Stimulated activated memory B cell treated with anti-CD40 and anti-IgM and Interleukin-4, amounts not matched to agents 10 μg/mL and 1 μg/mL and 100 μg/mL, for 72 hours (primary cell): ENCODE results near the gene CWC22.
A peak's percentile ranks its signal among the peaks of the same experiment; 100 is the strongest.
"Not testable (repeated sequence)": the region's sequence is repeated elsewhere in the genome, so short reads cannot be mapped to it uniquely, and the experiment has no call there.

Source experiments
- ATAC-seq: fragments of 150-1000 bp; cut with Tn5 transposase; 2 replicates; pipeline ENCODE4 v1.10.0; 2021
- H3K27ac Mint-ChIP-seq: one replicate; pipeline ENCODE4 v1.8.0; 2022; ENCODE audit warnings: mild to moderate bottlenecking, mixed read lengths
- H3K27me3 Mint-ChIP-seq: one replicate; pipeline ENCODE4 v1.8.0; 2022; ENCODE audit warnings: mixed read lengths
- H3K36me3 Mint-ChIP-seq: one replicate; pipeline ENCODE4 v1.8.0; 2022; ENCODE audit warnings: mixed read lengths
- H3K4me1 Mint-ChIP-seq: one replicate; pipeline ENCODE4 v1.8.0; 2022; ENCODE audit warnings: mixed read lengths
- H3K4me3 Mint-ChIP-seq: one replicate; pipeline ENCODE4 v1.8.0; 2022; ENCODE audit warnings: mild to moderate bottlenecking, moderate library complexity, mixed read lengths
- H3K9me3 Mint-ChIP-seq: one replicate; pipeline ENCODE4 v1.8.0; 2022; ENCODE audit warnings: mixed read lengths

The CWC22 gene

DNA sequence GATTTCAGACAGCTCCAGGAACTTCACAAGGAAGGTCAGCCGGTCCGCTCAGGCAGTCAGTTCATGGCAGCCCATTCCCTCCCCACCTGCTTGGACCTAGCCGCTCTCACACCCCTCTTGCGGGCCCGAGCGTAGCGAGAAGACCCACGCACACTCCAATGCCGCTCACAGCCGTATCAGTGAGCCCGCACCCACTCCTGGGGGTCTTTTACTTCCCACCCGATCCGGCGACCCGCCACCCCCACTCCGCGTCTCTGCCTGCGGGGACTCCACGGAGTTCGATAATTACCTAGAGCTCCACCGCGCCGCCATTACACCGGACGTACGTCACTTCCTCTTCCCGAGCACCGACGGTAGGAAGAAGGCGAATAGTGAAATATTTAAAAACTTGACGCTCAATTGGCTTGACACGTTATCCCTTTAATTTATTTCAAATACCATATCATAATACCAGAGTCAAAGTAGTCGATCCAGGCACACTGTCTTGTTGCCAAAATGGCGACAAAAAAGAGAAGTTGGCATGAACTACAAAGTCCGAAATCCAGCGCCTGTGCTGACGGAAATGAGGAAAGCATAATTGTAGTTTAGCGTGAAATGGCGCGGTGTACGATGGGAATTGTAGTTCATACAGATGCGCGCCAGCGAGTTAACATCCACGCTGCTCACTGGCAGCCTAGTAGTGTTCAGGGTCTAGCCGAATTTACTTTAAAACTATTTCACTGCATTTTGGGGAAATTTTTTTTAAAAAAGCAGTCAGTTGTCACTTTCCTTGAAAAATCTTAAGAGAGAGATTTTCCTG lies at the start of gene CWC22:
Gene CWC22, minus strand, starts transcription at position 517 of the 799 bp plus-strand sequence. CDS start 13,956 bp downstream, outside the sequence.
- Mint-ChIP-seq H3K4me1 (peaks cover 44% of the 10 kb centered on the region), H3K9me3 (no peaks in the 10 kb centered on the region), H3K4me3 (peak within 1 kb of the TSS; percentile 98), H3K27me3 (no peaks in the 10 kb centered on the region), H3K36me3 (peaks cover 7% of the 10 kb centered on the region), H3K27ac (peak within 1 kb of the TSS; percentile 100)
- ATAC-seq = peak; percentile 99

DNA sequence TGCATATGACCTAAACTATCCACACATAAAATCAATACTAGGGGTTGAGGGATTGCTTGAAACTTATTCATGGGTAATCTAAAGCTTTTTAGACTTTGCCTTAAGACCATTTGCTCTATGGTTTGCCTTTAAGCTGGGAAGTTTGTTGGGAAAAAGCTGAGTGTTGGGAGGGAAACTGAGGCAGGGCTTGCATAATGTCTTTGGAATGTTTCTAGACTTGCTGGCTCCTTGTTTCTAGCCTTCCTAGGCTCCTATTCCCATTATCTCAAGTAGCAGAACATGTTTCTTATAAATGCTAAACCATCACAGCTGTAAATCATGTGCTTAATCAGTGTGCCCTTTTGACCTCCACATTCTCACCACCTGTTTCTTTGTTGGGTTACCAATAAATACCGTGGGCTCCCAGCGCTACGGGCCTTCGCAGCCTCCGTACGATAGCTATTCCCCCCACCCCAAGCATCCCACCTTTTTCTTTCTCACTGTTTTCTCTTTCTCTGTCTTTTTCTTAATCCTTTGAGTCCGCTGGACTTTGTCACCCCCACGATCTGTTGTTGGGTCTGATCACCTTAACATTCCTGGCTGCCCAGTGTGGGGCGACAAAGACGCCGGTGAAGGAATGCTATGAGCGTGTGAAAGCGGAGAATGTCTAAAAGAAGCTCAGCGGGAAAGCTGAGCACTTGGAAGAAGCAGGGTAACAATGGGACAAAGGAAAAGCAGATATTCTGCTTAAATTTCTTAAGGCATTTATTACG lies 49.4 kb upstream of the CWC22 start:
- Mint-ChIP-seq H3K27ac (no peak overlapping the region), H3K36me3 (no peaks in the 10 kb centered on the region), H3K9me3 (peaks cover 5% of the 10 kb centered on the region), H3K4me1 (no peaks in the 10 kb centered on the region), H3K27me3 (peaks cover 10% of the 10 kb centered on the region), H3K4me3 (no peak overlapping the region)
- ATAC-seq = no peak

DNA sequence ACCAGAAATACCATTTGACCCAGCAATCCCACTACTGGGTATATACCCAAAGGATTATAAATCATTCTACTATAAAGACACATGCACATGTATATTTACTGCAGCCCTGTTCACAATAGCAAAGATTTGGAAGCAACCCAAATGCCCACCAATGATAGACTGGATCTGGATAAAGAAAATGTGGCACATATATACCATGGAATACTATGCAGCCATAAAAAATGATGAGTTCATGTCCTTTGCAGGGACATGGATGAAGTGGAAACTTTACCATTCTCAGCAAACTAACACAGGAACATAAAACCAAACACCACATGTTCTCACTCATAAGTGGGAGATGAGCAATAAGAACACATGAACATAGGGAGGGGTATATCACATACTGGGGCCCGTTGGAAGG lies 47.5 kb upstream of the CWC22 start:
- H3K4me3 Mint-ChIP-seq, H3K36me3 Mint-ChIP-seq, H3K9me3 Mint-ChIP-seq, H3K4me1 Mint-ChIP-seq, ATAC-seq, H3K27ac Mint-ChIP-seq: not testable (repeated sequence)
- H3K27me3 Mint-ChIP-seq = peaks cover 24% of the 10 kb centered on the region

DNA sequence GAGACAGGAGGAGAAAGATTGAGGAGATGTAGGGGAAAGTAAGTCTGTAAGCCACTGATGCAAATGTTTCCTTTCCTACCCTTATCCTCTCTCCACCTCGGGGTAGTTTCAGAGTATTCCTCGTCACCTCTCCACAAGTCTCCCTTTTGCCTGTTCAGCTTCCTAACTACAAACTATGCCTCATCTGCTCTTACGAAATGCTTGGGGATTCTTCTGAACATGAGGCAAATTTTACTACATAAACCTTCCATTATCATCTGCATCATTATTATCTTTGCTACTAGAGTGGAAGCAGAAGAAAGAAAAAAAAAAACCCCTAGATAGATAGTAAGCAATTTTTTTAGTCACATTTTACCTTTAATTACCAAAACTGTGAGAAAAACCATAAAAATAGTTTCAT lies 43.1 kb upstream of the CWC22 start:
- Mint-ChIP-seq H3K9me3 (peaks cover 5% of the 10 kb centered on the region), H3K36me3 (no peaks in the 10 kb centered on the region), H3K4me3 (no peak overlapping the region), H3K27ac (no peak overlapping the region), H3K27me3 (peaks cover 41% of the 10 kb centered on the region), H3K4me1 (no peaks in the 10 kb centered on the region)
- no peak for ATAC-seq

DNA sequence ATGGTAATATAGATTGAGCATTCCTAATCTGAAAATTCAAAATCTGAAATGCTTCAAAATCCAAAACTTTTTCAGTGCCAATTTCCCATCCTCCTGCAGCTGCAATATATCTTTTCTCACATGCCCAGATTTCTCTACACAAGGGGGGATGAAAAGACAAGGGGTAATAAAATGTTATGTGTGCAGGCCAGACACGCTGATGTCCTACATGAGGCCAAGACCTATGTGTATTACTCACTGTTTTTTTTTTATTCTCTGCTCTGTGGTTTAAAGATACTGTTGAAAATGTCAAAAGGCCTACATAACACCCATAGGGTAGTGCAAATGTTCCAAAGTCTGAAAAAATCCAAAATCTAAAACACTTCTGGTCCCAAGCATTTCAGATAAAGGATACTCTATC lies 41.2 kb upstream of the CWC22 start:
- Mint-ChIP-seq H3K27ac (no peak overlapping the region), H3K27me3 (peaks cover 51% of the 10 kb centered on the region), H3K4me3 (no peak overlapping the region), H3K9me3 (no peaks in the 10 kb centered on the region), H3K4me1 (no peaks in the 10 kb centered on the region), H3K36me3 (no peaks in the 10 kb centered on the region)
- ATAC-seq = no peak

DNA sequence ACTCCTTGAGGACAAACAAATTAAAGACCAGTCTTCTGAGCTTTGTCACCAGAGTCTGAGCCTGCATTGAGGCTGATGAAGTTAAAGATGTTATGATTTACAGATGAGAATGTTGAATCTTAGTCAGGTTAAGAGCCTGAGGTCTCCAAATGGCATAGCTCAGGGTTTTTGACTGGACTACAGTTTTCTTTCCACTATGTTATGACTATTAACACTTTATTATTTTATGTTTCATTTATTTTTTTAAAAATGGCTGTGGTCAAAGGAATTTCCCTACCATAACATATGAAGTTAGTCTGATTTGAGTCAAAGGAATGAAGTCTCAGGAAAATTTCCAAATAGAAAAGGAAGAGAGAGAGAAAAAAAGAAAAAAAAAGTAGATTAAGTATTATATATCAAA lies 39.7 kb upstream of the CWC22 start:
- Mint-ChIP-seq H3K36me3 (no peaks in the 10 kb centered on the region), H3K4me3 (no peak overlapping the region), H3K27ac (no peak overlapping the region), H3K9me3 (no peaks in the 10 kb centered on the region), H3K27me3 (peaks cover 66% of the 10 kb centered on the region), H3K4me1 (no peaks in the 10 kb centered on the region)
- ATAC-seq = no peak

DNA sequence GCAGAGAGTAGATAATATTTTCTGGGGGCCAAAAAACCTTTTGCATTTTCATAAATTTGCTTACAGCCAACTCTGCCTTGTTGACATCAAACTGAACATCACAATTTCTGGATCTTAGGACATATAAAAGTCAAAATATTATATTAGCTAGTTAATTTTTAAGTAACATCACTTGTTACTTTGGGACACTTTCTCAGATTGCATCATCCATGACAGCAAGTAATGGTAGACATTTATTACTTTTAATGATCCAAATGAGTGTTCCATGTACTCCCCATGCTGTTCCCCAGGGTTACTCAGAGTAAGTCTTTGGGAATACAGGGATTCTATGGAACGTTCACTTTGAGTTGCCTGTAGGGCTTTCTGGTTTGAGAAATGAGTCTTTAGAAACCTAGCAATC lies 39.1 kb upstream of the CWC22 start:
- Mint-ChIP-seq H3K27me3 (peaks cover 69% of the 10 kb centered on the region), H3K36me3 (no peaks in the 10 kb centered on the region), H3K9me3 (no peaks in the 10 kb centered on the region), H3K4me3 (no peak overlapping the region), H3K27ac (no peak overlapping the region), H3K4me1 (no peaks in the 10 kb centered on the region)
- no peak for ATAC-seq

DNA sequence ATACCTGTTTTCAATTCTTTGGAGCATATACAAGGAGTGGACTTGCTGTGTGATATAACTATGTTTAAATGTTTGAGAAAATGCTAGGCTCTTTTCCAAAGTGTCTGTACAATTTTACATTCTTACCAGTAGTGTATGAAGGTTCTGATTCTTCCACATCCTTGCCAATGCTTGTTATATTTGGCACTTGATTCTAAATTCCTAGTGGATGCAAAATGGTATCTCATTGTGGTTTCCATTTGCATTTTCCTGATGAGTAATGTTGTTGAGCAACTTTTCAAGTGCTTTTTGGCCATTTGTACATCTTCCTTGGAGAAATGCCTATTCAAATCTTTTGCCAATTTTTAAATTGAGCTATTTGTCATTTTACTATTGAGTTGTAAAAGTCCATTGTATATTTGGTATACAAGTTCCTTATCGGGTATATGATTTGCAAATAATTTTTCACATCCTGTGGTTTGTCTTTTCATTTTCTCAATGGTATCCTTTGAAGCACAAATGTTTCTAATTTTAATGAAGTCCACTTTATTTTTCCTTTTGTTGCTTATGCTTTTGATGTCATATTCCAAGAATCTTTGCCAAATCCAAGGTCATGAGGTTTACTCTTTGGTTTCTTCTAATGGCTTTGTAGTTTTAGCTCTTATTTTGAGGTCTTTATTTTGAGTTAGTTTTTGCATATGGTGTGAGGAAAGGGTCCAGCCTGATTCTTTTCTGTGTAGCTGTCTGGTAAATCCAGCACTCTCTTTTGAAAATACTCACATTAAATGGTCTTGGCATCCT lies 33.2 kb upstream of the CWC22 start:
- ATAC-seq = no peak
- H3K27ac Mint-ChIP-seq = no peak overlapping the region
- H3K27me3 Mint-ChIP-seq = peaks cover 78% of the 10 kb centered on the region
- no peaks in the 10 kb centered on the region for H3K36me3 Mint-ChIP-seq
- no peak overlapping the region for H3K4me3 Mint-ChIP-seq
- H3K4me1 Mint-ChIP-seq = no peaks in the 10 kb centered on the region
- H3K9me3 Mint-ChIP-seq = no peaks in the 10 kb centered on the region

DNA sequence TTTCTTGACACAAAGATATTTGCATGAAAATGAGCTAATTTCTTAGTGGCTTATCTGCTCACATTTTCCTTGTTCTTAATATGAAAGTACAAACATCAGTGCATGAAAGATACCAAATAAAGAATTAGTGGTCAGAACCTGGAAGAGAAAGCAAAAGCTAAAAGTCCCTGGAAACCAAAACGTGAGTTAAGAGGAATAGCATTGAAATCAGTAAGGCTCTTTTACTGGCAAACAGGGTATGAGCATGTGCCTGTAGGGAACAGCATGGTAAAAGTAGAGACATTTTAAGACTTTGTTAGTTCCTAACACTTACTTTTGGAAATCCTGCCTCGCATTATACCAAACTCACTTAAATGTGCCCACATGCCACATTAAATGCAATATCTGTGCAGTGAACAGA lies 31.9 kb upstream of the CWC22 start:
- Mint-ChIP-seq H3K9me3 (no peaks in the 10 kb centered on the region), H3K4me3 (no peak overlapping the region), H3K27me3 (peaks cover 72% of the 10 kb centered on the region), H3K4me1 (no peaks in the 10 kb centered on the region), H3K36me3 (no peaks in the 10 kb centered on the region), H3K27ac (no peak overlapping the region)
- no peak for ATAC-seq

DNA sequence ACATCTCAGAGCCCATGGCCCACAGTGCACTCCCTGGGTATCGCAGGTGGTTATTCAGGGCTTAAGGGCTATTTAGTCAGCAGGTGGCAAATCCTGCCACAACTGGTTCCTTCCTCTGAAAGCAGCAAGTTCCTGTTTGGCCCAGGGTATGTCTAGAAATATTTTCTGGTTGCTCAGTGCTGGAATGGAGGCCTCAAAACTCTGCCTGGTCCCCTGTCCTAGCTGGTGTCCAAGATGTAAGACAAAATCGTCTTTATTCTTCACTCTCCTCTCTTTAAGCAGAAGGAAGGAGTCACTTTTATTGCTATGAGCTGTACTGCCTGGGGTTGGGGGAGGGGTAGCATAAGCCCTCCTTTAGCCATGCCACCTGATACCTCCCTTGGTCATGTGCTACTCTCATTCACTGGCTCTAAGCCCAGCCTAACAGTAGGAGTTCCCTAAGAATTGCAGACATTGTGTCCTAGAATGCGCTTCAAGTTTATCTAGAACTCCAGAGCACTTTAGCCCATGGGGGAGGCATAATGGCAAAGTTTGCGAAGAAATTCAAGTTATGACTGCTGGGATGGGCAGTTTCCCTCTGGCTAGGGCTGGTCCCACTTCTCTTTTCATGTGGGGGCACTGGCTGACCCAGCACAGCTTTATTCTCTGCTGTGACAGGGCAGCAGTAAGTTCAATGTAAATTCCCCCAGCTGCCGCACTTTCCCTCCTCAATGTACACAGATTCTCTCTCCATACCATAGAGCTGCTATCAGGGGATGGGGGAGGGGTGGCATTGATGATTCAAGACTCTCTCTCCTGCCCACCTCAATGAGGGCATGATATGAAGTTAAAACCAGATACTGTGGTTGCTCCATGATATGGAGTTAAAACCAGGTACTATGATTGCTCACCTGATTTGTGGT lies 27.1 kb upstream of the CWC22 start:
- no peaks in the 10 kb centered on the region for H3K4me1 Mint-ChIP-seq
- no peak overlapping the region for H3K4me3 Mint-ChIP-seq
- H3K27ac Mint-ChIP-seq = no peak overlapping the region
- peaks cover 9% of the 10 kb centered on the region for H3K9me3 Mint-ChIP-seq
- peaks cover 11% of the 10 kb centered on the region for H3K36me3 Mint-ChIP-seq
- peaks cover 84% of the 10 kb centered on the region for H3K27me3 Mint-ChIP-seq
- no peak for ATAC-seq

DNA sequence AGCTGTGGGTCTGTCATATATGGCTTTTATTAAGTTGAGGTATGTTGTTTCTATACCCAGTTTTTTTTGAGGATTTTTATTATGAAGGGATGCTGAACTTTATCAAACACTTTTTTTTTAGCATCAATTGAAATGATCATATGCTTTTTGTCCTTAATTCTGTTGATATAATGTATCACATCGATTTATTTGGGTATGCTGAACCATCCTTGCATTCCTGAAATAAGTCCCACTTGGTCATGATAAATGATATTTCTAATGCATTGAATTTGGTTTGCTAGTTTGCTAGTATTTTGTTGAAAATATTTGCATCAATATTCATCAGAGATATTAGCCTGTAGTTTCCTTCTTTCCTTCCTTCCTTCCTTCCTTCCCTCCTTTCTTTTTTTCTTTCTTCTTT lies 22.5 kb upstream of the CWC22 start:
- Mint-ChIP-seq H3K36me3 (peaks cover 11% of the 10 kb centered on the region), H3K27me3 (peaks cover 53% of the 10 kb centered on the region), H3K4me1 (no peaks in the 10 kb centered on the region), H3K9me3 (peaks cover 13% of the 10 kb centered on the region), H3K27ac (no peak overlapping the region), H3K4me3 (no peak overlapping the region)
- ATAC-seq = no peak

DNA sequence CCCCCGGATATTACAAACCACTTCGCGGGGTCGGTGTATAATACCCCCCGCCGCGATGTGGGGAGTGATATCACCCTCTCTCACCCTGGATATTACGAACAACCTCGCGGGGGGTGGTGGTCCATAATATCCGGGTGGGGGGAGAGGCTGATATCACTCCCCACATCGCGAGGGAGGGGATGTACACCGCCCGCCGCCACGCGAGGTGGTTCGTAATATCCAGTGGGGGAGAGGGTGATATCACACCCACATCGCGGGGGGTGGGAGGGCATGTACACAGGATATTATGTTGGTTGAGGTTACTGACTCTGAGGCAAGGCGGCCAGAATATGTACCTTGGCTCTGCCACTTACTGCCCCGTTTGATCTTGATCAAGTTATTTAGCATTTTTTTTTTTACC lies 14.8 kb upstream of the CWC22 start:
- ATAC-seq = peak; percentile 40
- Mint-ChIP-seq H3K4me1 (no peaks in the 10 kb centered on the region), H3K27me3 (peaks cover 11% of the 10 kb centered on the region), H3K27ac (no peak overlapping the region), H3K36me3 (no peaks in the 10 kb centered on the region), H3K9me3 (peaks cover 3% of the 10 kb centered on the region), H3K4me3 (no peak overlapping the region)

DNA sequence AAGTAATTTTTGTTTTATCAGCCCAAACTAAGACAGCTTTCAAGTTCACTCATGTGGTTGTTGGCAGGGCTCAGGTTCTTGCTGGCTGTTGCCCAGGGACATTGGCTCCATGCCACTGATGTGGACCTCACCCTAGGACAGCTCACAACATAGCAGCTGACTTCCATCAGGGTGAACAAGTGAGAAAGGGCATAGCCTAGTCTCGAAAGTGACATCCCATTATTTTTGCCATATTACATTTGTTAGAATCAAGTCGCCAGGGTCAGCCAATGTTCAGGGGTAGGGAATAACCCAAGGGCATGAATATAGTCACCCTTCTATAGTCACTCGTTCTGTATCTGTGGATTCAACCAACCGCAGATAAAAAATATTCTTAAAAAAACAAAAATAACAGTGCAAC lies 10.7 kb upstream of the CWC22 start:
- Mint-ChIP-seq H3K27me3 (peaks cover 21% of the 10 kb centered on the region), H3K4me1 (no peaks in the 10 kb centered on the region), H3K9me3 (no peaks in the 10 kb centered on the region), H3K27ac (no peak overlapping the region), H3K36me3 (no peaks in the 10 kb centered on the region), H3K4me3 (no peak overlapping the region)
- ATAC-seq = no peak

DNA sequence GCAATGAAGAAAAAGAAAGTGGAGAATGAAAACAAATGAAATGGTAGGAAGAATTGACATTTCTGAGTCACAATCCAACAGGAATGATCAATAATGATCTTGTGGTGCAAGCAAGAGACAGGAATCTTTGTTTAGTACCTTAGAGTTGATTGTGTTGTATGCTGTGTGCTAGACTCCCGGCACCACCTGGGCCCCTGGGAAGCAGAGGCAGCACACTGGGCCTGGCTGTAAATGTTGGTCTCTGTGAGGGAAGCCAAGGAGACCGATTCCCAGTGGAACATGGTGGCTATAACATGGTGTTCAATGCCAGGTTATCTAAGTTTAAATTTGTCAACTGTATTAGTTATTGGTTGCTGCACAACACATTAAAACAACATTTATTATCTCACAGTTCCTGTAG lies 9.8 kb upstream of the CWC22 start:
- H3K9me3 Mint-ChIP-seq = no peaks in the 10 kb centered on the region
- no peak overlapping the region for H3K27ac Mint-ChIP-seq
- no peak overlapping the region for H3K4me3 Mint-ChIP-seq
- no peaks in the 10 kb centered on the region for H3K36me3 Mint-ChIP-seq
- H3K27me3 Mint-ChIP-seq = peaks cover 21% of the 10 kb centered on the region
- ATAC-seq = no peak
- no peaks in the 10 kb centered on the region for H3K4me1 Mint-ChIP-seq
